Measurements from ENCODE around the gene ASXL3. TPM values are rescaled to one million over a fixed set of nuclear protein-coding genes. Genes with fewer than 3 reads are reported as not detected.

ASXL3 gene
- total RNA-seq, 4 donors from 2014 or later, result 0.13 to 0.62 (median 0.41) TPM

GRCh38 chr18:33576999-33577646 lies 896 bp upstream of the ASXL3 start:
- 26 to 35% methylated on average over 5 of the region's 5 CpGs for WGBS, 2 donors
- DNase-seq (ENCODE audit: low spot score in 2 of 2), result no peak
- H3K4me3 ChIP-seq (ENCODE audit: low read depth, poor library complexity, severe bottlenecking), result peak overlapping the region; percentile 29
- intact Hi-C loops (cut with DNase I; ENCODE audit: low total_unique reads), result no loop called here
- TF ChIP-seq CTCF (IDR thresholded peaks at IDR 0.05), result no peak
- no peak for TF ChIP-seq POLR2A (IDR thresholded peaks at IDR 0.05)

GRCh38 chr18:33578518-33579348 lies 714 bp downstream of the ASXL3 start:
- 2% methylated on average over 39 to 42 of the region's 80 CpGs for WGBS, 2 donors
- intact Hi-C loops (cut with DNase I; ENCODE audit: low total_unique reads), result no loop called here
- TF ChIP-seq CTCF (IDR thresholded peaks at IDR 0.05), result no peak
- TF ChIP-seq POLR2A (IDR thresholded peaks at IDR 0.05), result no peak
- DNase-seq (ENCODE audit: low spot score in 2 of 2), result peak in 1 of 2 donors; percentile 83
- peak overlapping the region; percentile 30 for H3K4me3 ChIP-seq (ENCODE audit: low read depth, poor library complexity, severe bottlenecking)

GRCh38 chr18:33579349-33580215 lies 1.6 kb downstream of the ASXL3 start:
- DNase-seq (ENCODE audit: low spot score in 2 of 2), result no peak
- TF ChIP-seq CTCF (IDR thresholded peaks at IDR 0.05) (no peak), POLR2A (IDR thresholded peaks at IDR 0.05) (no peak)
- H3K4me3 ChIP-seq (ENCODE audit: low read depth, poor library complexity, severe bottlenecking), result peak overlapping the region; percentile 30
- intact Hi-C loops (cut with DNase I; ENCODE audit: low total_unique reads), result no loop called here
- WGBS, 2 donors, result 27 to 28% methylated on average over 16 of the region's 16 CpGs

GRCh38 chr18:33580546-33580945 lies 2.5 kb downstream of the ASXL3 start:
- intact Hi-C loops (cut with DNase I; ENCODE audit: low total_unique reads), result no loop called here
- WGBS, 2 donors, result 82 to 87% methylated on average over 4 of the region's 4 CpGs
- H3K4me3 ChIP-seq (ENCODE audit: low read depth, poor library complexity, severe bottlenecking), result no peak overlapping the region
- no peak for TF ChIP-seq CTCF (IDR thresholded peaks at IDR 0.05)
- TF ChIP-seq POLR2A (IDR thresholded peaks at IDR 0.05), result no peak
- no peak for DNase-seq (ENCODE audit: low spot score in 2 of 2)

GRCh38 chr18:33581856-33582255 lies 3.8 kb downstream of the ASXL3 start:
- intact Hi-C loops (cut with DNase I; ENCODE audit: low total_unique reads), result no loop called here
- no peak for DNase-seq (ENCODE audit: low spot score in 2 of 2)
- TF ChIP-seq POLR2A (IDR thresholded peaks at IDR 0.05), result no peak
- TF ChIP-seq CTCF (IDR thresholded peaks at IDR 0.05), result no peak
- H3K4me3 ChIP-seq (ENCODE audit: low read depth, poor library complexity, severe bottlenecking), result no peak overlapping the region
- WGBS, 2 donors, result 61 to 62% methylated on average over 2 of the region's 2 CpGs
